Right lobe of liver (tissue), 4 donors: ENCODE data around the gene HECTD1.

Source experiments
- POLR2A ChIP-seq: fragments of 450-650 bp; IDR thresholded peaks from one replicate; pipeline ENCODE4 v1.6.1; 2017; ENCODE audit warnings: antibody characterized with exemption, mild to moderate bottlenecking
- TF ChIP-seq, protein P1 (sequence below), 4 donors: fragments of 200-600 bp in 3 of 4; fragments of 450-650 bp in 1 of 4; IDR thresholded peaks; one replicate each; pipeline versions ENCODE4 v1.5.1 to v1.8.0; 2016 to 2022; ENCODE audit warnings: antibody characterized with exemption in 4 of 4, mild to moderate bottlenecking in 2 of 4
- donor health status: DM: no; HTN: no; CAD: no.
- donor health status: DM: no; HTN: no; CAD: no.
- donor health status: DM: no; HTN: yes; CAD: no.

- TF ChIP-seq, protein P1, sequence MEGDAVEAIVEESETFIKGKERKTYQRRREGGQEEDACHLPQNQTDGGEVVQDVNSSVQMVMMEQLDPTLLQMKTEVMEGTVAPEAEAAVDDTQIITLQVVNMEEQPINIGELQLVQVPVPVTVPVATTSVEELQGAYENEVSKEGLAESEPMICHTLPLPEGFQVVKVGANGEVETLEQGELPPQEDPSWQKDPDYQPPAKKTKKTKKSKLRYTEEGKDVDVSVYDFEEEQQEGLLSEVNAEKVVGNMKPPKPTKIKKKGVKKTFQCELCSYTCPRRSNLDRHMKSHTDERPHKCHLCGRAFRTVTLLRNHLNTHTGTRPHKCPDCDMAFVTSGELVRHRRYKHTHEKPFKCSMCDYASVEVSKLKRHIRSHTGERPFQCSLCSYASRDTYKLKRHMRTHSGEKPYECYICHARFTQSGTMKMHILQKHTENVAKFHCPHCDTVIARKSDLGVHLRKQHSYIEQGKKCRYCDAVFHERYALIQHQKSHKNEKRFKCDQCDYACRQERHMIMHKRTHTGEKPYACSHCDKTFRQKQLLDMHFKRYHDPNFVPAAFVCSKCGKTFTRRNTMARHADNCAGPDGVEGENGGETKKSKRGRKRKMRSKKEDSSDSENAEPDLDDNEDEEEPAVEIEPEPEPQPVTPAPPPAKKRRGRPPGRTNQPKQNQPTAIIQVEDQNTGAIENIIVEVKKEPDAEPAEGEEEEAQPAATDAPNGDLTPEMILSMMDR (IDR thresholded peaks at IDR 0.05): no peak
- TF ChIP-seq POLR2A: no peak
Measured at GRCh38 chr14:31161274-31161673, 46.3 kb downstream of the HECTD1 start.
